Epithelial cell of prostate (primary cell): ENCODE measurements around the gene BTBD2.
"Not testable (repeated sequence)": the region's sequence is repeated elsewhere in the genome, so short reads cannot be mapped to it uniquely, and the experiment has no call there.

ENCODE experiments used
- DNase-seq: peaks from one replicate; pipeline ENCODE4 v3.0.0-alpha.2; 2011; ENCODE audit warnings: low read depth, low spot score
- H3K27ac ChIP-seq: fragments of 450-650 bp; 2 replicates; pipeline ENCODE4 v1.5.1; 2017; ENCODE audit warnings: mild to moderate bottlenecking

Gene BTBD2

GRCh38 chr19:1988464-1988863 lies 27.1 kb downstream of the BTBD2 start:
- not testable (repeated sequence) for H3K27ac ChIP-seq

GRCh38 chr19:1987197-1988187 lies 28.0 kb downstream of the BTBD2 start:
- no peak for DNase-seq
- no peak overlapping the region for H3K27ac ChIP-seq

More at GRCh38 chr19:1988464-1988863, 27.1 kb downstream of the BTBD2 start:
- not testable (repeated sequence) for DNase-seq

GRCh38 chr19:1986357-1987162 lies 29.0 kb downstream of the BTBD2 start:
- no peak overlapping the region for H3K27ac ChIP-seq
- DNase-seq = no peak

GRCh38 chr19:1985588-1986356 lies 29.7 kb downstream of the BTBD2 start:
- H3K27ac ChIP-seq = no peak overlapping the region
- DNase-seq = no peak

- no peak overlapping the region for H3K27ac ChIP-seq
- DNase-seq = no peak
These were observed 31.2 kb downstream of the BTBD2 start for GRCh38 chr19:1984357-1984756.

- no peak for DNase-seq
- H3K27ac ChIP-seq = no peak overlapping the region
These were observed 34.3 kb downstream of the BTBD2 start for GRCh38 chr19:1981253-1981652.

- no peak for DNase-seq
- H3K27ac ChIP-seq = no peak overlapping the region
These were observed 34.7 kb downstream of the BTBD2 start for GRCh38 chr19:1980809-1981181.

- DNase-seq = no peak
These were observed 35.3 kb downstream of the BTBD2 start for GRCh38 chr19:1980091-1980808.

GRCh38 chr19:1979642-1980041 lies 35.9 kb downstream of the BTBD2 start:
- DNase-seq = no peak
- no peak overlapping the region for H3K27ac ChIP-seq

More at GRCh38 chr19:1980091-1980808, 35.3 kb downstream of the BTBD2 start:
- no peak overlapping the region for H3K27ac ChIP-seq

- H3K27ac ChIP-seq = no peak overlapping the region
- DNase-seq = no peak
These were observed 36.5 kb downstream of the BTBD2 start for GRCh38 chr19:1979017-1979416.

- no peak for DNase-seq
- H3K27ac ChIP-seq = no peak overlapping the region
These were observed 37.1 kb downstream of the BTBD2 start for GRCh38 chr19:1978346-1978894.

GRCh38 chr19:1977120-1977519 lies 38.4 kb downstream of the BTBD2 start:
- DNase-seq = no peak
- no peak overlapping the region for H3K27ac ChIP-seq

GRCh38 chr19:1975162-1975480 lies 40.4 kb downstream of the BTBD2 start:
- no peak overlapping the region for H3K27ac ChIP-seq
- DNase-seq = no peak

- no peak for DNase-seq
- H3K27ac ChIP-seq = no peak overlapping the region
These were observed 40.9 kb downstream of the BTBD2 start for GRCh38 chr19:1974381-1975161.

GRCh38 chr19:1970806-1971502 lies 44.6 kb downstream of the BTBD2 start:
- peak overlapping the region; percentile 46 for H3K27ac ChIP-seq
- no peak for DNase-seq

GRCh38 chr19:1970003-1970805 lies 45.3 kb downstream of the BTBD2 start:
- peak overlapping the region; percentile 46 for H3K27ac ChIP-seq
- DNase-seq = no peak
